RCC 7860 (cell line): Measurements from ENCODE around the gene PDF.

Experiments used
- DNase-seq: peaks from one replicate; pipeline ENCODE4 v3.0.0-alpha.2; 2015; ENCODE audit warnings: low spot score
- FAIRE-seq: peaks from 2 replicates; lab custom pipeline; 2012; peaks lifted over from hg19 to GRCh38; lab: Jason Lieb, UNC

Gene PDF

GRCh38 chr16:69340095-69340644 lies 9.8 kb upstream of the PDF start:
- FAIRE-seq (no peak), DNase-seq (no peak)

DNA sequence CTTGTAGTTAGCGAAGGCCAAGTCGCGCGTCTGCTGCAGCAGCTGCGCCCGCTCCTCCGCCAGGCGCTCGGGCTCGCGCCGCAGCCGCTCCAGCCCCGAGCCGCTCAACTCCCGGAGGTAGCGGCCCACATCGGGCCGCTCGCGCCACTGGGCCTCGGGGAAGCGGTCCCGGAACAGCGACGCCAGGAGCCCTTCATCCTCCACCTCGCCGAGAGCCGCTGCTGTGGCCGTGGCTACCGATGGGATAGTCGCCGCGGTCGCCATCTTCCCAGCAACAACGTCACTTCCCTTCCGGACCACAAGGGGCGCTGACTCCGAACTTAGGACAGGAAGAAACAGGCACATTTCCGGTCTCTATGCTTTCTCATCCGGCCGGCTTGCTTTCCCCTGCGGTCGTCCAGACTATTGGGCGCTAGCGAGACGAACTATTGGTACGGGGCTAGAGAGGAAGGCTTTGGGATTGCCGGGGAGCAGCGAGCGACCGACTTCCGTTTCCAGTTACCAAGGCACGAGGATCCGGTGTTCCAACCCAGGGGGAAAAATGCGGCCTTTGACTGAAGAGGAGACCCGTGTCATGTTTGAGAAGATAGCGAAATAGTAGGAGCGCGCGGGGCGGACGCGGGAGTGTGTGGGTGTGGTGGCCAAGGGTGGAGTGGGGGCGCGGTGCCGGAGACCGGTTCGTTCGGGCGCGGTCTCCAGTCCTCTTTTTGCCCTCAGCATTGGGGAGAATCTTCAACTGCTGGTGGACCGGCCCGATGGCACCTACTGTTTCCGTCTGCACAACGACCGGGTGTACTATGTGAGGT lies 9.1 kb upstream of the PDF start, which contains the start of the genes COG8 and NIP7:
COG8 (minus strand) TSS at position 276 of the 806 bp plus-strand sequence; CDS start at position 264, 12 bp downstream.
NIP7 (plus strand) TSS at position 484 of the 806 bp plus-strand sequence; CDS start at position 542, 58 bp downstream.
- FAIRE-seq = peak; percentile 86

GRCh38 chr16:69338557-69339288 lies 8.3 kb upstream of the PDF start:
- FAIRE-seq = no peak
- DNase-seq = no peak

More for the DNA sequence above, 9.1 kb upstream of the PDF start, which contains the start of the genes COG8 and NIP7:
- peak; percentile 96 for DNase-seq

DNA sequence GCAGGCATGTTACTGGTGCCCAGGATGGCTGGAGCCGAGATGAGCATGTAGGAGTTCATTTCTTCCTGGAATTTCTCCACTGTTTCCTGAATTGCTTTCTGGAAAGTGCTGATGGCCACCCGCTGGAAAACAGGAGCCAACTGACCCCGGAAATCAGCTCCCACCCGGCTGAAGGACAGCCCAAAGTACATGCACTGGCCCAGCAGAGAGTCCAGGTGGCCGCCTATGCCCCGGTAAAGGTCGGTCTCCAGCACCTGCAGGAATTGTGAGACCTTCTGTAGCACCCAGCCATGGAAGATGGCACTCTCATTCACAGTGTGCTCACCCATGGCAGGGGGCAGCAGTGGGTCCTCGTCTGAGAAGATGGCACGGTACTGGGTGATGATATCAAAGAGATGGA lies 4.3 kb upstream of the PDF start:
- no peak for DNase-seq
- FAIRE-seq = no peak

GRCh38 chr16:69329369-69330285 lies 761 bp downstream of the PDF start:
- DNase-seq (no peak), FAIRE-seq (no peak)

DNA sequence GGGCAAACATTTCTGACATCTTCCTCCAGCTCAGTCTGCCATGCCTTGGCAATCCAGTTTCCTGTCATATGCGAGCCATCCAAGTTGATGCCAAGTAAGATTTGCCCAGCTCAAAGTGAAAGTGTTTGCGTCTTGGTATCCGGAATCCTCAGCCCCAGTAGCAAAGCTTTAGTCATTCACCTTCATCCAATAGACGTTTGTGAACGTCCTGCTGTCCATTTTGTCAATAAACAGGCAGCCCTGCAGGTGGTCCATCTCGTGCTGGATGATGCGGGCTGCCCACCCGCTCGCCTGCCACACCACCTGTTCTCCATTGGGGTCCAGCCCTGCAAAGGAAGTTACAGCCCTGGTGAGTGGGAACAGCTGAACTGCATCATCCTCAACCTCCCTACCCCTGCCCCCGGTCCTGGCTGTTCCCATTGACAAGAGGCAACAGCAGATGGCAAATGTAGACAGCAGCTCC lies 1.5 kb downstream of the PDF start:
- FAIRE-seq (no peak), DNase-seq (peak; percentile 51)

- no peak for FAIRE-seq
Observed at GRCh38 chr16:69327585-69328310, 2.6 kb downstream of the PDF start.

DNA sequence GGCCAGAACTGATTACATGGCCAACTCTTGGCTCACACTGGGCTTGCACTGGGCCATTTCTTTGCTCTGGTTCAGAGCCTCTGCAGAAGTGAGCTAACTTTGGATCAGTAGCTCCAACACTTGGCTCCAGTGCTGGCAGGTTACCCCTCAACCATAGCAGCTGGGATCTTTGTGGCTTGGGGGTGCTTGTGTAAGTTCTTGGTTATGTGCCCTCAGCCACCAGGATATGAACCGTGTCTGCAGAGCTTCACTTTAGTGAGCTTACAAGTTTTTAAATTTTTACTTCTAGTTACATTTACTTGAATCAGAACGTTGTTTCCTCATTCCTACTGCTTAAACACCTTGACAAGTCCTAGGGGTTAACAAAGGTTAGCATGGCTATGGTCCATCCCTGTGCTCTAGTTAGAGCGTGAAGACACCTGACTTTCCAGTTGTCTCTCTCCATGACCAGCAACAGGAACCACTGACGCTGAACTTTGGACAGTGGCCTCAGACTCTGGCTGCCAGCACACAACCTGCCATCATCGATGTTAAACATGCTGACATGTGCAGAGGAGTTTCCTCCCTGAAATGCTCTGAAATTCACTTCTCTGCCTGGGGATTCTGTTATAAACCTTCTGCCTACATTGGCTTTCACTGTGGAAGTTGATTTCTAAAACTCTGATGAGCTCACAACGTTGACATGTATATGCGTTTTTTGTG lies 4.1 kb downstream of the PDF start:
- FAIRE-seq = no peak
- no peak for DNase-seq

More at GRCh38 chr16:69327585-69328310, 2.6 kb downstream of the PDF start:
- no peak for DNase-seq

GRCh38 chr16:69325784-69326171 lies 4.6 kb downstream of the PDF start:
- DNase-seq (no peak), FAIRE-seq (no peak)

DNA sequence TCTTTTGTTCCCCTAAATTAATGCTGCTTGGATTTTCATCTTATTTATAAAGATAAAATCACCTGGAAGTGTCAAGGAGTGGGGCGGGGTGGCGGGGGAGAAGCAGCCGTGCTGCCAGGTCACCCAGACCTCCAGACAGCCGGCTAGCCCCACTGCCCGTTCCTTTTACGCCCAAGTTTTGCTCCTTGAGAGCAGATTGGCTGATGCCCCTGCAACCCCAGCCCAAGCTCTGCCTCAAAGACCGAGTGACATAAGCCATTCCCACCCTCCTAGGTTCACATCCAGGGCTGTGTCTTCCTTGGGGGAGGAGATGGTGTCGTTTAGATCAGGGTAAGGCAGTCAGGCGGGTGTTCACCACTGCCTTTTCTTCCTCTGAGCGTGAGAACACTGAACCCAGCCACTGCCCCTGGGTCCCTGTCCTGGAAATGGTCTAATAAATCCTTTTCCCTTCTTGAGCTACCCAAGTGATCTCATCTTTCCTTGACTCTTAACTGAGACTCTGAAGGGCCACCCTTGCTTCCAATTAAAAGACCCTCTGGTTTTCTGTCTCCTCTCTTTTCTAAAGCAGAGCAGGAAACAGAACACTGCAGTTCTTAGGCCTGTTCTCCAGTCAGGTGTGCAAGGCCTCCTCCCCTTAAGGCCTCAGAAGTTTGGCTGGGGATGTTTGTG lies 5.7 kb downstream of the PDF start:
- DNase-seq = no peak
- FAIRE-seq = no peak

- no peak for FAIRE-seq
- DNase-seq = no peak
Observed at GRCh38 chr16:69324013-69324531, 6.3 kb downstream of the PDF start.

DNA sequence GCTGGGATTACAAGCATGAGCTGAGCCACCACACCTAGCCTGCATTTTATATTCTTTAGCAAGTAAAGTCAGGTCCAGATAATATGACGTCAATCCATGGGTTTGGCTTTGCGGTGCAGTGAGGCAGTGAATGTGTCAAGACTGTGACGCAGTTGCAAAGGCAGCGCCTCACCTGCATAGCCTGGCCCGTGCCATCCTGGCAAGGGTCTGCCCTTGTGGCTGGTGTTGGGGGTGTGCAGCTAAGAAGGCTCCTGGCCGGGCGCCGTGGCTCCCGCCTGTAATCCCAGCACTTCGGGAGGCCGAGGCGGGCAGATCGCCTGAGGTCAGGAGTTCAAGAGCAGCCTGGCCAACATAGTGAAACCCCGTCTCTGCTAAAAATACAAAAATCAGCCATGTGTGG lies 7.0 kb downstream of the PDF start:
- FAIRE-seq (no peak), DNase-seq (no peak)

DNA sequence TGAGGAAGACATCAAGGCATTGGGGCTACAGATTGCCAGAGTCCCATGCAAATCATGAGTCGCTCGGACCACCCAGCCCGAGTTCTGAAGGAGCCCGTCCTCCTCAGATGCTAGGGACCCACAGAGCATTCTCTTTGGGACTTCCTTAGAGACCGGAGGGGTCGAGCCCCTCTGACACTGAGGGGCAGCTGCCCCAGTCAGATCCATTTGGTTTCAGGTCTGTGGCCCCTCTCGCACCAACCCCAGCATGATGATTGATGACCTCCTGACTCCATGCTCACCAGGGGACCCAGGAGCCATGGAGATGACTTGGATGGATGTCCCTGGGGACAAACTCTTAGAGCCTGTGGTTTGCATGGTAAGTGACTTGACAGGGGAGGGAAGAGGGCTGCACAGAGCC lies 8.0 kb downstream of the PDF start:
- no peak for DNase-seq
- FAIRE-seq = no peak

- no peak for DNase-seq
- FAIRE-seq = no peak
Observed at GRCh38 chr16:69321080-69321479, 9.3 kb downstream of the PDF start.

DNA sequence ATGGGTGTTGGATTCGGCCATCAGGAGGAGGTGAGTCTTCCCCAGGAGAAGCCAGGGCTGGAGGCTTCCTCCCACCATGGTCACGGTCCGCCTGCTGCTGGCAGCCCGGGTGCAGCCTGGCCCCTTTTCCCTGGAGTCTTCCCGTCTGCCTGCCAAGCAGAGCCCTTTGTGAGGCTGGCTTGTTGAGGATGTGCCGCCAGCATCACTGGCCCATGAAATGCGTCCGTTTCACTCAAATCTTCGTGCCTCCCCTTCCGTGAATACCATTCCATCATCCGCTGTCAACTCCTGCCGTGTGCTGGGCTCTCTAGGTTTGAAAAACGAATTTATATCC lies 9.7 kb downstream of the PDF start:
- FAIRE-seq (no peak), DNase-seq (no peak)

GRCh38 chr16:69319826-69320739 lies 10.3 kb downstream of the PDF start:
- DNase-seq = no peak

GRCh38 chr16:69319381-69319780 lies 11.0 kb downstream of the PDF start:
- DNase-seq (no peak), FAIRE-seq (no peak)

More at GRCh38 chr16:69319826-69320739, 10.3 kb downstream of the PDF start:
- no peak for FAIRE-seq
